Breast epithelium (tissue), 3 donors: ENCODE measurements around the gene TSPEAR.

Experiments used
- POLR2A ChIP-seq: fragments of 450-650 bp; IDR thresholded peaks from one replicate; pipeline ENCODE4 v1.6.1; 2016; ENCODE audit warnings: antibody characterized with exemption, mild to moderate bottlenecking, moderate library complexity
- POLR2AphosphoS5 ChIP-seq, 3 donors: sonication (generic); formaldehyde crosslinking; IDR thresholded peaks; one replicate each; pipeline ENCODE4 v1.6.1; 2017; ENCODE audit warnings: antibody characterized with exemption in 3 of 3
- TF ChIP-seq, protein P1 (sequence below), 3 donors: fragments of 450-650 bp; IDR thresholded peaks; one replicate each; pipeline ENCODE4 v1.5.1; 2016 to 2017; ENCODE audit warnings: antibody characterized with exemption in 3 of 3, mild to moderate bottlenecking in 3 of 3, moderate library complexity in 3 of 3

DNA sequence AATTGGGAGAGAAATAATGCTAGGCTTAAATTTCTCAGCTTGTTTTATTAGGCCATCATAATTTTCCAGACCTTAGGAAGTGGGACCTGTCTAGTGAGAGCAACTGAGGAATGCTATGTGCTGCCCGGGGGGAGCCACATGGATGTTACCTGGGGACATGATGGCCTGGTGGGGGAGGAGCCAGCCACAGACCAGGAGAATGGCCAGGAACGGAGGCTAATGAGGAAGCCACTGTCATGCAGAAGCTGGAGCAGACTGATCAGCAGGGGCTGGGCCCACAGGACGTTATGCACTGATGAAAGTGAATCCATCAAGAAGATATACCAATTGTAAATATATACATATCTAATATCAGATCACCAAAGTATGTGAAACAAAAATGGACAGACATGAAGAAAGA is 166.8 kb downstream of the TSPEAR start:
- TF ChIP-seq, protein P1, sequence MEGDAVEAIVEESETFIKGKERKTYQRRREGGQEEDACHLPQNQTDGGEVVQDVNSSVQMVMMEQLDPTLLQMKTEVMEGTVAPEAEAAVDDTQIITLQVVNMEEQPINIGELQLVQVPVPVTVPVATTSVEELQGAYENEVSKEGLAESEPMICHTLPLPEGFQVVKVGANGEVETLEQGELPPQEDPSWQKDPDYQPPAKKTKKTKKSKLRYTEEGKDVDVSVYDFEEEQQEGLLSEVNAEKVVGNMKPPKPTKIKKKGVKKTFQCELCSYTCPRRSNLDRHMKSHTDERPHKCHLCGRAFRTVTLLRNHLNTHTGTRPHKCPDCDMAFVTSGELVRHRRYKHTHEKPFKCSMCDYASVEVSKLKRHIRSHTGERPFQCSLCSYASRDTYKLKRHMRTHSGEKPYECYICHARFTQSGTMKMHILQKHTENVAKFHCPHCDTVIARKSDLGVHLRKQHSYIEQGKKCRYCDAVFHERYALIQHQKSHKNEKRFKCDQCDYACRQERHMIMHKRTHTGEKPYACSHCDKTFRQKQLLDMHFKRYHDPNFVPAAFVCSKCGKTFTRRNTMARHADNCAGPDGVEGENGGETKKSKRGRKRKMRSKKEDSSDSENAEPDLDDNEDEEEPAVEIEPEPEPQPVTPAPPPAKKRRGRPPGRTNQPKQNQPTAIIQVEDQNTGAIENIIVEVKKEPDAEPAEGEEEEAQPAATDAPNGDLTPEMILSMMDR (IDR thresholded peaks at IDR 0.05): no peak
- TF ChIP-seq POLR2A (no peak), POLR2AphosphoS5 (IDR thresholded peaks at IDR 0.05) (no peak)
